Activated naive CD8-positive, alpha-beta T cell treated with anti-CD3 and anti-CD28 coated beads, Interleukin-2, amount 50 U/mL, for 16 hours (primary cell): Measurements from ENCODE around the gene GDF9.

Experiments
- DNase-seq: peaks from one replicate; pipeline ENCODE4 v3.0.0-alpha.2; 2020; ENCODE audit warnings: low read depth, low spot score

GDF9 gene, protein sequence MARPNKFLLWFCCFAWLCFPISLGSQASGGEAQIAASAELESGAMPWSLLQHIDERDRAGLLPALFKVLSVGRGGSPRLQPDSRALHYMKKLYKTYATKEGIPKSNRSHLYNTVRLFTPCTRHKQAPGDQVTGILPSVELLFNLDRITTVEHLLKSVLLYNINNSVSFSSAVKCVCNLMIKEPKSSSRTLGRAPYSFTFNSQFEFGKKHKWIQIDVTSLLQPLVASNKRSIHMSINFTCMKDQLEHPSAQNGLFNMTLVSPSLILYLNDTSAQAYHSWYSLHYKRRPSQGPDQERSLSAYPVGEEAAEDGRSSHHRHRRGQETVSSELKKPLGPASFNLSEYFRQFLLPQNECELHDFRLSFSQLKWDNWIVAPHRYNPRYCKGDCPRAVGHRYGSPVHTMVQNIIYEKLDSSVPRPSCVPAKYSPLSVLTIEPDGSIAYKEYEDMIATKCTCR

DNA sequence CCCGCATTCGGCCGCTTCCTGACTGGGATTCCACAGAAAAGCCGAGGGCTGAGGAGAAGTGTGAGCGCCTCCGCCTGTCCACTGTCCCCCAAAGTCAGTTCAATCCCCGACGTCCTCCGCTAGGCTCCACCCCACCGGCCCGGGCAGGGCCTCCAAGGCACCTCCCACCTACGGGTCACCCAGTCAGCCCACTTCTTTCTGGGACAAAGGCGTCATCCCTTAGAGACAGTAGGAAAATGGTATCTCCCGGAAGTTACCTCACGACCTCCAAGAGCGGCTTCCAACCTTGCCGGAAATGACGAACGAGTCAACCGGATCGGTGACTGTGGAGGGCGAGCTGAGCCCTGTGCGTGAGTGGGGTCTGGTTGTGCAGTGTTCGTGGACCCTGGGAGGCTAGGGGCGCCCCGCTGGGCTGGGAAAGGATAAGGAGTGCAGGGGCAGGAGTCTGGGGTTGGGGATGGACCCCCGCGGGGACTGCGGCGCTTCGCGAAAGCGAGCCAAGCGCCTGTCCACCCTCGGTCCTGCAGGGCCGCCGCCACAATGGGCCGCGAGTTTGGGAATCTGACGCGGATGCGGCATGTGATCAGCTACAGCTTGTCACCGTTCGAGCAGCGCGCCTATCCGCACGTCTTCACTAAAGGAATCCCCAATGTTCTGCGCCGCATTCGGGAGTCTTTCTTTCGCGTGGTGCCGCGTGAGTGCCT is at the start of gene GDF9, which contains the start of gene UQCRQ:
Gene GDF9, minus strand, starts transcription at position 128 of the 704 bp plus-strand sequence. CDS start 1,936 bp downstream, outside the sequence.
Gene UQCRQ, plus strand, starts transcription at position 301 of the 704 bp plus-strand sequence. Its CDS starts 240 bp downstream, at position 541.
- peak; percentile 81 for DNase-seq

DNA sequence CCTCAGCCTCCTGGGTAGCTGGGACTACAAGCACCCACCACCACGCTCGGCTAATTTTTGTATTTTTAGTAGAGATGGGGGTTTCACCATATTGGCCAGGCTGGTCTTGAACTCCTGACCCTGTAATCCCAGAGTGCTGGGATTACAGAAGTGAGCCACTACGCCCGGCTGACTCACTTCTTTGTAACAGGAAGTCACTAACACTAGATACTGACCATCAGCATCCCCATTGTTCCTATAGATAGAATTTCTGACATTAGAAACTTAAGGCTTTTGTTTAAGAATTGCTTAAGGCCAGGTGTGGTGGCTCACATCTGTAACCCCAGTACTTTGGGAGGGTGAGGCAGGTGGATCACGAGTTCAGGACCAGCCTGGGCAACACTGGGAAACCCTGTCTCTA is 49.4 kb upstream of the GDF9 start:
- DNase-seq, result no peak

DNA sequence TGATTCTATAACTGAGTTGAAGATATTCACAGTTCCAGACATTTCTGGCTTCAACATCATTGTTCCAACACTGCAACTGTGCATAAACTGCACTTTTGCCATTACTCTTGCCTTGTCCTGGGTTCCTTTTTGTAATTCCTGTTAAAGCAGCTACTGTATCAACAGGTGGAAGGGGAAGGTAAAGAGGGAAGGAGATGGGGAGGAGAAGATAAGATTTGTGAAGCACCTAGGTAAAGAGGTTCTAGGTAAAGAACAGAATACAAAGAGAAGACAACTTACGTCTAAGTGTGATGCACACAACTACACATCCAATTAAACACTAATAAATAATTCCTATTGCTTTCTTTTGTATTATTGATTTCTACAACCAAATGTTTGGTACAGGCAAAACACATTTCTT is 43.4 kb upstream of the GDF9 start:
- DNase-seq, result no peak

DNA sequence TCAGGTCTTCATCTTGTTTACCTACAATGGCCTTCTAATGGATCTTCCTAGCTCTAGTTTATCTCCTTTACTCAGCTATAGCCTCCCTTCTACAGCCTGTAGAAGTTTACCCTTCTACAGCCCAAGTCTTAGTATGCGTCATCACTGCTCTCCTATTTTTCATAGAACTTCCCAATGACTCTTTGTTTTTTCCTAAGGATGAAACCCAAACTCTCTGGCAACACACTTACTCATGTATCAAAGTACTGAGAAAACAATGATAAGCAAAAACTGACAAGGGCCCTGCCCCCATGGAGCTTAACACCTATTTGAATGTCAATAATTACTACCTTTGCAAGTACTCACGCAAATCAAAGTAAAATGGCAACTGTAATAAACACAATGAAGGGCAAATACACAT is 40.9 kb upstream of the GDF9 start:
- no peak for DNase-seq

DNA sequence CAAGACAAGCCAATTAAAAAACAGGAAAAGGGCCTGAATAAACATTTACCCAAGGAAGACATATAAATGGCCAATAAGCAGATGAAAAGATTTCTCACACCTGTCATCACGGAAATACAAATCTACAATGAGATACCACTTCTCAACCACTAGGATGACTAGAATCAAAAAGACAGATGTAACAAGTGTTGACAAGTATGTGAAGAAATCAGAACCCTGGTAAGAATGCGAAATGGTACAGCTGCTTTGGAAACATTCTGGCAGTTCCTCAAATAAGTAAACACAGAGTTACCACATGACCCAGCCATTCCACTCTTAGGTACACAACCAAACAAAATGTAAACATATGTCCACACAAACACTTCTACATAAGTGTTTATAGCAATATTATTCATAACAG is 39.7 kb upstream of the GDF9 start:
- DNase-seq, result no peak

DNA sequence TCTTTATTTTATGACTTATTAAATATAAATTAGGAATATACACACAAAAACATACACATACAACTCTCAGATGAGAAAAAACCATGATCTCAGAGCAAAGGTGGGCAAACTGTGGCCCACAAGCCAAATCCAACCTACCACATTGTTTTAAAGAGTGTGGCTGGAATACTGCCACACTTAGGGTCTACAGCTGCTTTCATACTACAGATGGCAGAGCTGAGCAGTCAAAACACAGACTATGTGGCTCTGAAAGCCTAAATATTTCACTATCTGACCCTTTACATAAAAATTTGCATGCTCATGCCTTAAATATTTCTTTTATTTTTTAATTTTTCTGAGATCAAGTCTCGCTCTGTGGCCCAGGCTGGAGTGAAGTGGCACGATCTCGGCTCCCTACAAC is 35.5 kb upstream of the GDF9 start:
- DNase-seq, result no peak

DNA sequence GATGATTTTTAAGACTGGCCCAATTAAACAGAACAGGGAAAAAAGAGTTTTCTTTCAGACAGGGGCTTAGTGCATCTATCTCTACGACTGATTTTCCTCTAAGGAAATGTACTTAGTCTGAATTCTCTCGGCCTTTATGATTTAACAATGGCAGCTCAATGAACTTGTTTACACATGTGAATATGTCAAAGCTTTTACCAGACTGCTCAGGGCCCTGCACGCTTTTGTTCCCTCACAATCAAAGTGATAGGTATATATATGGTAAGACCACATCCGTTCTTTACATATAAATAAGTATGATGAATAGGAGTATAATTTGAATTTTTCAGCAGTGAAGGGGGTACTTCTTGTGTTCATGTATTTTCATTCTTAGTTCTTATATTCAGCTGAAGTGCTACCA is 34.8 kb upstream of the GDF9 start:
- no peak for DNase-seq

DNA sequence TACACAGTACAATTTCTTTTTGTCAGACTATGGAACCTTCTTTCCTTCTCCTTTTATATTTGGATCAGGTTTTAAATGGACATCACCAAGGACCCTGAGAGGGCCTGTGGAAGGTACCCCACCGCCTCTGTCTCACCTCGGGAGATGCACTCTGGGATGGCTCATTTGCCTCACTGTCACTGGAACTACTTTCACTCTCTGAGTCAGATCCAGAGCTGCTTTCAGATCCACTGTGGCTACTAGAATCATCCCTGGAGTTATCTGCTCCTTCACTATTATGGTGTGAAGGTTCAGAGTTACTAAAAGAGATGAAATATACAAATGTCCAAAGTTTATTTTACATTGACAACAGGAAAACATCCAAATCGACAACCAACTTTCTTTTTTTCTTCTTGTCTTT is 31.8 kb upstream of the GDF9 start:
- DNase-seq, result no peak

DNA sequence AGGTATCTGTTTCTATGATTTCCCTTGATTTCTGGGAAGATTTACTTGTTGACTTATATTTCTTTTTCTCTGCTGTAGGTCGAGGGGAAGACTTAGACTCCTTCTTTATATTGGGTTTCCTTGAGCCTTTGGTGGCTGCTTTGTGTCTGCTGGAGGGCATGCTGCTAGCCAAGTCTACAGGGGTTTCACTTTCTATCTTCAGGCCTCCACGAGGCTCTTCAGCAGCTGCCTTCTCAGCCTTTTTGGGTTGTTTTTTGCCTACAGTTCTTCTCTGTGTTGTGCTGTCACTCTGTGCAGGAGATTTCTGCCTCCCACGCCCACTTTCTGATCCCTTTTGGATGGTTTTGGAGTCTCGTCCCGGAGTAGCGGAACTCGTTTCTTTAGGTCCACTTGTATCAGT is 30.4 kb upstream of the GDF9 start:
- no peak for DNase-seq

DNA sequence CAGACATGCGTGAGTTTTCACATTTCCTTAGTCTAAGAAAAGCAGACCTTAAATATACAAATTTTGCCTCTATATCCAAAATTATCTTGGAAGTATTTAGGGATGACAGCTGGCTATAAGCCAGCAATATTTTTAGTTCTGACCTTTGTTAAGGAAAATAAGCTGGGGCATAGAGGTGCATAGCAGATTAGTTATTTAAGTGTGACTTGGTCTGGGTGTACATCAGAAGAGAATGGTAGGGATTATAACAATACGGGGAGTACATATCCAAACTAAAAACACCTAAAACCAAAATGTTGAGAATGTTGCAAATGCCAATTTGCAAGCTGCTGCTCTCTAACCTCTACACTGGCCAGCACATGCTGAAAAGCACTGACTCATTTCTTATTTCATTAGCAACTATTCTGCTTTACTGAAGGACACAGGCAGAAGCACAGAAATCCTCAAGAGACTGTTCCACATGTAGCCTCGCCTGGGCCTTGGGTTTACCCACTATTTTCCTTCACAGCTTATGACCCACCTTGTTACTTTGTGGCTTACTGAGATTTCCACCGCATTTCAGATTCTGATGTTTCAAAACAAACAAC is 29.5 kb upstream of the GDF9 start:
- DNase-seq, result no peak

DNA sequence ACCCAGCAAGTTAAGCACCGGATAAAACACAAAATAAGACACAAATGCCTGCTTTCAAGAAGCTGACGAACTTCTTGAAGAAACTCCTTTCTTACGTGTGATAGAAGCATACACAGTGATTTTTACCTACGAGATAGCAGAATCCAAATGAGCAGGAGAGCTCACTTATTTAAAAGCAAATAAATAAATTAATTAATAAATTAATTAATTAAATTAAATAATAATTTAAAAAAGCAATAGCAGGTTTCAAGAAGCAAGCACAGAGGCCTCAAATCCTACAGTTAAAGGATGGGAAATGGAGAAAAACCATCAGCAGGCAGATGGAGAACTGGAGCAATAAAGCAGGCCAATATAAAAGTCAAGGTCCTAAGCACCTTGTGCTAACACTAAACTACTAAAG is 24.5 kb upstream of the GDF9 start:
- no peak for DNase-seq

DNA sequence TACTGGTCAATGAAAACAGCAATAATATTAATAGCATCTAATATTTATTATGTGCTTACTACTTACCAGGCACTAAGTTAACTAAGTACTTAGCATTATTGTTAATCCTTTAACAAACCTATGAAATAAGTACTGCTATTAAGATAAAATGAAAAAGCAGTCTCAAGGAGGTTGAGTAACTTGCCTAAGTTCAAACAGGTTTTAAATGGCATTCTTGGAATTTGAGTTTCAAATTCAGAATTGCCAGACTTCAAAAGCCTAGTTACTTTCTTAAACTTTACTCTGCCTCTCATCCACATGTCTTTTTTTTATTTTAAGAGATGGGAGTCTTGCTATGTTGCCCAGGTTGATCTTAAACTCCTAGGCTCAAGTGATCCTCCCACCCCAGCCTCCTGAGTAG is 23.2 kb upstream of the GDF9 start:
- DNase-seq, result no peak

DNA sequence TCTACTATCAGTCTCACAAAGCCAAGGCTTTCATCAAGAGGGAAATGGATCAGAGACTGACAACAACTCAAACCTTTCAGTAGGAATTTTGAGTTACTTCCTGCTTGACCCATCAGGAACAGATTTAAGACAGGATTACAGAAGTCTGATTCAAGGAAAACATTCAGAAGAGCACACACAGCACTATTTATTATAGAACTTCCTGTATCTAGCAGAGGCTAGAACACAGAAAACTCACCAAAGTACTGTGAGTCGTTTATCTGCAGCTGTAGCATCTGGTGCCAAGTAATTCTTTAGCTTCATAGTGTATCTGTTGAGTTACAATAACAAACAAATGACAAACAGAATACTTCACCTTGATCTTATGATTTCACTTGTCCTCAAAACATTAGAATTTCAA is 21.0 kb upstream of the GDF9 start:
- DNase-seq, result no peak

DNA sequence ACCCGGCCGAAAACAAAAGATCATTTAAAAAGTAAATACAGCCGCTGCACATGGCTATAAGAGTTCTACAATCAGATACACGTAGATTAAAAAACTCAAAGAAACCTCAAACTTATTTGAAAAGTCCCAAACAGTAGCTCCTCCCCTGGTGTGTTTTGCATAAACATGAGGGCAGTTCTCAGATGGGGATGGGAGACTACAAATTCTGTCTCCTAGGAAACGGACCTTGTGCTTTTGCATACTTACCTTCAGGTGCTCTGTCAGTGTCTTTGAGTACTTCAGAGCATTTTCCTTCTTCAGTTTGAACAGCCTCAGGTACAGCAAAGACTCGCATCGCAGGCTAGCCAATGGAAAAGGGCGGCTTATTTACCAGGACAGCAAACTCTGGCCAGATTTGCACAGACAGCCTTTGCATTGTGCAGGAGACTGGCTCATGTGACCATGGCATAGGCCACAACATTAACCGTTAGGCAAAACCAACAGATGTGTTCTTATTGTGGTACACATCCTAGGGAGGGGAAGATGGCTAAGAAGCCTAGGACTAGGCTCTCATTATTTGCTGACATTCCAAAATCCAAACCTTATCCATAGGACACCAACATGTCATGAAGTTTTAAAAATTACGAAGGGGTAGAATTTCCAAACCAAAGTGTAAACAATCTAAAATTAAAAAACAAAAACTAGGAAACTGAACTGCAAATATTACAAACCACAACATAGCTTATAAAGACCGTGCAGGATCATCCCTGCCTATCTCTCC is 20.0 kb upstream of the GDF9 start:
- DNase-seq, result no peak

DNA sequence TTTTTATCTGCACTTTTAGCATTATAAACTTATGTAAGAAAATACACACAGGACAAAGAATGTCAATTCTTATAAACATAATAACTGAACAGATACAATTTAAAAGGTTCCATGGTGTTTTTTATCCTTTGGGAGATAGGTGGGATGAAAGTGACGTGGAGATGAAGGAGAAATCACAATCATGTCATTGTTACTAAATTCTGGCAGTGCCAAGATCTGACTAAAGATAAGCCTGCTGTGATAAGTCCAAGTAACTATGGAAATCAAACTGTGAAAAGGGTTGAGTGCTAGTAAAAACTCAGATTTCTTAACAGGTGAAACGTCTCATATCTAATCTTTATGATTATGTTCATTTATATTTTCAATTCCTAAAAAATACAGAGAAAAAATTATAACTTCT is 18.3 kb upstream of the GDF9 start:
- no peak for DNase-seq

DNA sequence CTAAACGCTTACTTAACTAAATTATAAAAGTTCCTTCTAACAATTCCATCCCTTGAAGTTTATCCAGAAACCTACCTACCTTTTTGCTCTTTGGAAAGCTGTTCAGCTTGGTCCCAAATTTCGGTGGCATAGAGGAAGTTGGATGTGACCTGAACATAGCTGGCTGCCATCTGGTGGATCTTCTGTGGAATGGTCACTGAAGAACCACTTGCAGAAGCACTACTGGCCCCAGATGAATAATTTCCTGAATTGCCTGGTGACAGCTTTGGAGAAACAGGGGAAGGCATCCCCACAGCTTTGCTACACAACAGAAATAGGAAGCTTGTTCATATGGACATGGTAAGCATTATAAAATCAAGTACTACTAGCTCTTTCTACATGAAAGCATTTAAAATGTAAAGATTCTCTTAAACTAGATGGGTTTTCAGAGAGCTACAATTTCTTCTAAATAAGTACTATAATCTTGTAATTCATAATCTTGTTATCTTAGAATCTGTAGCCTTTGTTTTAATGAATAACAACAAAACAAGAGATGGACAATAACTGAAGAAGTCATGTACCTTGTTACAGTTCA is 17.1 kb upstream of the GDF9 start:
- no peak for DNase-seq

DNA sequence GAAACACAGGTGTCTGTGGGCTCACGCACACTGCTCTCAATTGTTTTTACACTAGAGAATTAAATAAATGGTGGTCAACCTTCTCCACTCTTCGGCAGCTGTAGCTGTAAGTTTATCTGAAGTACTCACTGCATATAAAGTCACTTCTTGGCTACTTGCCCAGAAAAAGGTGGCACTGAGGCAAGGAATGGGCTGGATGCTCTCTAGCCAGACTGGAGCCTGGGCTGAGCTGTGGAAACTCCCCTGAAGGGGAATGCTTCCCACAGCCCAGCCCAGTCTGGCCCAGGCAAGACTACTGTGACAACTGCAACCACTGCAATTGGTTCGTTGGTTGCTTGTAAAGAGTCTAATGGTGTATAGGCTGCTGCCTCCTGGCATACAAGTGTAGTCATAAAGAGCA is 11.7 kb upstream of the GDF9 start:
- no peak for DNase-seq

DNA sequence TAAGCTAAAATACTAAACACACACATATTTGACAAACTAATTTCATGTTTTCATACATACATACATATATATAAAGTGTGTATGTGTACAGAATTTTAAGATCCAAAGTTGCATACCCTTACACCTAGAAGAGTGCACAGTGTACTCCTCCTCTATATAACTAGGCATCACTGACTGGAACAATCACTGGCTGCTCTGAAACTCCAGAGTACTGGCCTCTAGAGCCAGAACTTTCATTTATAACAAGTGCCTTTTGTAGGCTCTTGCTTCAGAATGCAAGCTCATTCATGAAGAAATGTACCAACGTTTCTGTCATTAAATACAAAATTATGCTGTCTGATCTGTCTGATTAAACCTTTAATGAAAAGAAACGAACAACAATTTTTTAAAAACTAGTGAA is 11.2 kb upstream of the GDF9 start:
- no peak for DNase-seq

DNA sequence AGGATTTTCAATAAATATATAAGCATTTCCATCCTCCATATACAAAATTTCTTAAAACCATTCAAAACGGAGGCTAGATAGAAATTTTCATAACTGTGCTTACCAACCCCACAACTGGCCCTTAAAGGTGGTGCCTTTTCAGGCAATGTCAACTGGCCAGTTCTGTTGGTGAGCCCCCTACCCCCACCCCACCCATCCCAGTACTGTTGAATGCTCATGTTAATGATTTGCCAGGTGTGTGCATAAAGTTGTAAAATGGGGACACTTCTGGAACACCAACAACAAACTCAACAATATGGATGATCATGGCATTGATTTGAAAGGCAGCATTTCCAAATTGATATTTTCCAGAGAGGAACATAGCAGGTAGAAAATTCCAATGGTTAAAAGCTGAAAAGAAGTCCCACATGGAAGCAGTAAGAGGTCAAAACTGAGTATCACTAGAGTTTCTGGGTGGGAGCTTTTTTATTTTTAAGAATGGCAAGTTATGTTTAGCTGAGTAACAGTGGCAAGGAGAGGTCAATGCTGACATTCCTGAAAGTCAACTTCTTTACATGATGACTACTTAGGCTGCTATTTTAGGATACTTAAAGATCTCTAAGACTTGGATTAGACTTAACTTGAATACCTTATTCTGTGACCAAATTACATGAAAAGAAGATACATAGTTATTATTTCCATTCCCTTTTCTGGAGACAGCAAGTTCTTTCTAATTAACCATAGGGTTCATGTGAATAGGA is 9.9 kb upstream of the GDF9 start:
- DNase-seq, result no peak

DNA sequence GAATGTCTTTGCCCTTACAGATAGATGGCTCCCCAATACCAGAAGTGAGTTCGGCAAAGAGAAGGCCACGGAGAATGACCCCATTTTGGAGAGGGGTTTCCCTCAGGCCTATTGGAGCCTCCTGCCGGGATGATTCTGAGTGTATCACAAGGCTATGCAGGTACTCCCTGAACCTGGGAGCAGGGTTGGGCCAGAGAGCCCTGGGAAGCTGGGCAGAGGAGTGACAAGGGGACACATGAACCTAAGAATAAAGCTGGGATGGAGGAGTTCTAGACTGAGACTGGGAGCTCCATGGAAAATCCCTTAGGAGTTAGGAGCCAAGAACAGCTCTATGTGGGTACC is 7.6 kb upstream of the GDF9 start:
- DNase-seq, result no peak
